ENCODE measurements around the gene PIK3R2.
A peak's percentile ranks its signal among the peaks of the same experiment; 100 is the strongest.

The PIK3R2 gene

DNA sequence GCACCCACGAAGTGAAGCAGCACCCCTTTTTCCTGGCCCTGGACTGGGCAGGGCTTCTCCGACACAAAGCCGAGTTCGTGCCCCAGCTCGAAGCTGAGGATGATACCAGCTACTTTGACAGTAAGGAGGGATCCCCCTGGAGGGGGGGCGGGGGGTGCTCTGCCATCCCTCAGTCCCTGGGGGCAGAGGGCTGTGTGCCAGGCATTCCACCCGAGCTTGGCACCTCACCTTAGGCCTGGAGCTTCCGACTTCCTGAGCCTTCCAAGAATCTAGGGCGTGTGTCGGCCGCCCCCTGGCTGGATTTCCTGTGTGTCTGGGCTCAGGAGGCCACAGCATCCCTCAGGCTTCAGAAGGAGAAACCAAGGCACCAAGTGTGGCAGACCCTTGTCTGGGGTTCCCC is 15.7 kb upstream of the PIK3R2 start:
- no peak overlapping the region for H3K27ac Mint-ChIP-seq

DNA sequence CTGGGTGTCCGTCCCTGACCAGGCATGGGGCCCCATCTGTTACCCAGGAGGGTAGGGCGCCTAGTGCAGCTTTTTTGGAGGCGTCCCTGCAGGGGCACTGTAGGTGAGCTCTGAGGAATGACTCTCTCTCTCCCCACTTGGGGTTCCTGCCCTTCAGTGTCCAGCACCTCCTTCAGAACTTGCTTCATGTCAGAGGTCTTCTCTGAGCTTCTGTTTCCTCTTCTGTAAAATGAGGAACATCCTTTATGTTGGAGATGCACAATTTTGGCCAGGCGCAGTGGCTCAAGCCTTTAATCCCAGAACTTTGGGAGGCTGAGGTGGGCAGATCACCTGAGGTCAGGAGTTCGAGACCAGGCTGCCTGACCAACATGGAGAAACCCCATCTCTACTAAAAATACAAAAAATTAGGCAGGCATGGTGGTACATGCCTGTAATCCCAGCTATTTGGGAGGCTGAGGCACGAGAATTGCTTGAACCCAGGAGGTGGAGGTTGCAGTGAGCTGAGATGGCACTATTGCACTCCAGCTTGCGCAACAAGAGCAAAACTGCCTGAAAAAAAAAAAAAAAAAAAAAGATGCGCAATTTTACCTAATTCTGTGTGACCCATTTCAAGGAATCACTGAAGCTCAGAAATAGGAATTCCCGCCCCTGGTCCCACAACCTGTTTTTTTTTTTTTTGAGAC is 15.2 kb upstream of the PIK3R2 start:
- H3K36me3 Mint-ChIP-seq = peaks cover 3% of the 10 kb centered on the region
- H3K4me3 Mint-ChIP-seq = no peak overlapping the region
- no peak overlapping the region for H3K27ac Mint-ChIP-seq
- H3K27me3 Mint-ChIP-seq = no peaks in the 10 kb centered on the region
- no peaks in the 10 kb centered on the region for H3K9me3 Mint-ChIP-seq (ENCODE audit: low read depth)
- H3K4me1 Mint-ChIP-seq (ENCODE audit: low read depth) = no peaks in the 10 kb centered on the region

More for the DNA sequence above, 15.7 kb upstream of the PIK3R2 start:
- Mint-ChIP-seq H3K4me1 (ENCODE audit: low read depth) (no peaks in the 10 kb centered on the region), H3K36me3 (peaks cover 3% of the 10 kb centered on the region), H3K9me3 (ENCODE audit: low read depth) (no peaks in the 10 kb centered on the region), H3K27me3 (no peaks in the 10 kb centered on the region), H3K4me3 (no peak overlapping the region)

DNA sequence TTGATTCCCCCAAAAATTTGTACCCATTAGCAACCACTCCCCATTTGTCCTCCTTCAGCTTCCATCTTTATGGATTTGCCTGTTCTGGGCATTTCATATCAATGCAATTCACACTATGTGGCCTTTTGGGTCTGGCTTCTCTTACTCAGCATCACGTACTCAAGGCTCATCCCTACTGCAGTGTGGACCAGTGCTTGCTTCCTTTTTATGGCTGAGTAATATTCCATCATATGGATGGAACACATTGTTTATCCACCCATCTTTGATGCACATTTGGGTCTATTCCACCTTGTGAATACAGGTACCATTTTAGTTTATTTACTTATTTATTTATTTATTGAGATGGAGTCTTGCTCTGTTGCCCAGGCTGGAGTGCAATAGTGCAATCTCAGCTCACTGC is 12.5 kb upstream of the PIK3R2 start:
- peaks cover 3% of the 10 kb centered on the region for H3K36me3 Mint-ChIP-seq
- no peak overlapping the region for H3K4me3 Mint-ChIP-seq
- H3K4me1 Mint-ChIP-seq (ENCODE audit: low read depth) = no peaks in the 10 kb centered on the region
- H3K27me3 Mint-ChIP-seq = no peaks in the 10 kb centered on the region
- H3K27ac Mint-ChIP-seq = no peak overlapping the region
- H3K9me3 Mint-ChIP-seq (ENCODE audit: low read depth) = no peaks in the 10 kb centered on the region

DNA sequence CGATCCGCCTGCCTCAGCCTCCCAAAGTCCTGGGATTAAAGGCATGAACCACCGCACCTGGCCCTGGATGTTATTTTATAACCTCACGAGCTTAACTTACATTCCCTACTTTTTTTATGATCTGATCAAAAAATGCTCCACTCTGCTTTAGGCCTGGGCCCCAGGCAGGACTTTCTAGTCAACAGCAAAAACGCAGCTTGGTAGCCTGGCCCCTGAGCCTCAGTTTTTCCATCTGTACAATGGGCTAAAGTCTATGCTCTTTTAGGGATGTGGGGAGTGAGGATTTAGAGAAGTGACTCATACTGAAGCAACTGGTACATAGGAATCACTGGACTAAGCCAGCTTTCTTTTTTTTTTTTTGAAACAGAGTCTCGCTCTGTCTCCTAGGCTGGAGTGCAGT is 11.9 kb upstream of the PIK3R2 start:
- H3K27me3 Mint-ChIP-seq = no peaks in the 10 kb centered on the region
- H3K9me3 Mint-ChIP-seq (ENCODE audit: low read depth) = no peaks in the 10 kb centered on the region
- H3K27ac Mint-ChIP-seq = no peak overlapping the region
- H3K4me1 Mint-ChIP-seq (ENCODE audit: low read depth) = no peaks in the 10 kb centered on the region
- H3K4me3 Mint-ChIP-seq = no peak overlapping the region
- peaks cover 3% of the 10 kb centered on the region for H3K36me3 Mint-ChIP-seq

DNA sequence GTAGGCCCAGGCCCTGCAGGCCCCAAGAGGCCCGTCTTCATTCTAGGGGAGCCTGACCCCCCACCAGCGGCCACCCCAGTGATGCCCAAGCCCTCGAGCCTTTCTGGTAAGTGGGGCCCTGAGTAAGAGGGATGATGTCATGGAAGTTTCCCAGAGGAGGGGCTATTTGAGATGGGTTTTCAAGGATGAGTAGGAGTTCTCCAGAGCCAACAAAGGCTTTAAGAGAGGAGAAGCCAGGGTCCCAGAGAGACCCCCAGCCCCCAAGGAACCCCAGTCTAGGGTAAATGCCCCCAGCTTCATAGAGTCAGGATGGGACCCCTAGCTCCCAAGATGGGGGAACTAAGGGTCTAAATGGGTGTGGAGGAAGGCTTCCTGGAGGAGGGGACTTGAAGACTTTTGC is 9.1 kb upstream of the PIK3R2 start:
- H3K27me3 Mint-ChIP-seq = no peaks in the 10 kb centered on the region
- peaks cover 3% of the 10 kb centered on the region for H3K36me3 Mint-ChIP-seq
- no peaks in the 10 kb centered on the region for H3K4me1 Mint-ChIP-seq (ENCODE audit: low read depth)
- H3K27ac Mint-ChIP-seq = no peak overlapping the region
- H3K9me3 Mint-ChIP-seq (ENCODE audit: low read depth) = no peaks in the 10 kb centered on the region
- H3K4me3 Mint-ChIP-seq = no peak overlapping the region

DNA sequence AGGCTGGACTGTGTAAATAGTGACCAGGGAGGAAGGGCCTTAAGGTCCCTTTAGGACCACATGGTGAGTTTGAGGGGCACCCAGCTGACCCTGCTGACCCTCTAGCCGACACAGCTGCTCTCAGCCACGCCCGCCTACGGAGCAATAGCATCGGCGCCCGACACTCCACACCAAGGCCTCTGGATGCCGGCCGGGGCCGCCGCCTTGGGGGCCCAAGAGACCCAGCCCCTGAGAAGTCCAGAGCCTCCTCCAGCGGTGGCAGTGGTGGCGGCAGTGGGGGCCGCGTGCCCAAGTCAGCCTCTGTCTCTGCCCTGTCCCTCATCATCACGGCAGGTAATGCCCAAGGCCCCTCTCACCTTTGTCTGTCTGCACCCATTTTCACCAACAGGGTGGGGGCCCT is 8.6 kb upstream of the PIK3R2 start:
- H3K27ac Mint-ChIP-seq = no peak overlapping the region
- H3K27me3 Mint-ChIP-seq = no peaks in the 10 kb centered on the region
- H3K36me3 Mint-ChIP-seq = peaks cover 3% of the 10 kb centered on the region
- H3K9me3 Mint-ChIP-seq (ENCODE audit: low read depth) = no peaks in the 10 kb centered on the region
- H3K4me1 Mint-ChIP-seq (ENCODE audit: low read depth) = no peaks in the 10 kb centered on the region
- no peak overlapping the region for H3K4me3 Mint-ChIP-seq

DNA sequence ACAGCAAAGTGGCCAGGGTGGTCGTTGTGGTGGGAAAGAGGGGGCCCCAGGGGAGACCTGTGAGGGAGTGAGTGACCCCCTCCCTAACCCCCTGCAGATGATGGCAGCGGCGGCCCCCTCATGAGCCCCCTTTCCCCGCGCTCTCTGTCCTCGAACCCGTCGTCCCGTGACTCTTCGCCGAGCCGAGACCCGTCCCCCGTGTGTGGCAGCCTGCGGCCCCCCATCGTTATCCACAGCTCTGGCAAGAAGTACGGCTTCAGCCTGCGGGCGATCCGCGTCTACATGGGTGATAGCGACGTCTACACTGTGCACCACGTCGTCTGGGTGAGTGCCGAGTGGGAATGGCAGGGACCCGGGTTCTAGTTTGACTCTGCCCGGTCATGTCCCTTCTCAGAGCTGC is 8.1 kb upstream of the PIK3R2 start:
- Mint-ChIP-seq H3K36me3 (peaks cover 3% of the 10 kb centered on the region), H3K27ac (no peak overlapping the region), H3K4me1 (ENCODE audit: low read depth) (no peaks in the 10 kb centered on the region), H3K9me3 (ENCODE audit: low read depth) (no peaks in the 10 kb centered on the region), H3K27me3 (no peaks in the 10 kb centered on the region), H3K4me3 (no peak overlapping the region)

DNA sequence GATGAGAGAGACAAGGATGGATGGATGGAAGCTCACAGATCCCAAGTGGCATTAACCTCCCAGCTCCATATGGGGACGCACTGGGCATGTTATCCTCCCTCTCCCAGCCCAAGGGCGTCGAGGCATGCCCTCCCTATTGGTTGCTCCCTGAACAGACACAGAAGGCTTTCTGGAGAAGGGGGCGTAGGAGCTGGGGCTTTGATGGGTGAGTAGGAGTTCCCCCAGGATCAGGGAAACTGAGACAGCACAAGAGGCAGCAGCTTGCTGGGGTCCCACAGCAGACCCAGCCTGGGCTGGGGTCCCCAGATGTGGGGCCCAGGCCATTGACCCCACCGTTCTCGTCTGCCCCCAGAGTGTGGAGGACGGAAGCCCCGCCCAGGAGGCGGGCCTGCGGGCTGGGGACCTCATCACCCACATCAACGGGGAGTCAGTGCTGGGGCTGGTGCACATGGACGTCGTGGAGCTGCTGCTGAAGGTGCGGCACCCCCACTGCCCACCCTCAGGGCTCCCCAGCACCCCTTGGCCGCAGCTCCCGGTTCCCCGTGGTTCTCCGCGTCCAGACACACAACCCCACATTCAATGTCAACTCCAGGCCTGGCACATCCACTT is 7.5 kb upstream of the PIK3R2 start:
- Mint-ChIP-seq H3K9me3 (ENCODE audit: low read depth) (no peaks in the 10 kb centered on the region), H3K4me1 (ENCODE audit: low read depth) (no peaks in the 10 kb centered on the region), H3K27ac (no peak overlapping the region), H3K4me3 (no peak overlapping the region), H3K36me3 (peaks cover under 1% of the 10 kb centered on the region), H3K27me3 (no peaks in the 10 kb centered on the region)

DNA sequence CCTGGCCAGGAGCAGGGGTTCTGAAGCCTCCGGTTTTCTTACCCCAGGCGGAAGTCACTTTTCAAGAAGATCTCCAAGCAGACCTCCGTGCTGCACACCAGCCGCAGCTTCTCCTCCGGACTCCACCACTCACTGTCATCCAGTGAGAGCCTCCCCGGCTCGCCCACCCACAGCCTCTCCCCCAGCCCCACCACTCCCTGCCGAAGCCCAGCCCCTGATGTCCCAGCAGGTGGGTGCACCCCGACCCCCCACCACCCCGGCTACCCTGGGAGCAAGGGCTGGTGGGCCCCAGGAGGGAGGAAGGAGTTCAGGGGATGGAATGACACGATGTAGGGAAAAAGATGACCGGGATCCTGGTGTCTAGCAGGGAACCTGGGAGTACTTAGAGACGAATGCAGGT is 5.6 kb upstream of the PIK3R2 start:
- no peaks in the 10 kb centered on the region for H3K36me3 Mint-ChIP-seq
- H3K9me3 Mint-ChIP-seq (ENCODE audit: low read depth) = no peaks in the 10 kb centered on the region
- H3K4me1 Mint-ChIP-seq (ENCODE audit: low read depth) = peaks cover 4% of the 10 kb centered on the region
- no peak overlapping the region for H3K4me3 Mint-ChIP-seq
- no peaks in the 10 kb centered on the region for H3K27me3 Mint-ChIP-seq
- no peak overlapping the region for H3K27ac Mint-ChIP-seq

DNA sequence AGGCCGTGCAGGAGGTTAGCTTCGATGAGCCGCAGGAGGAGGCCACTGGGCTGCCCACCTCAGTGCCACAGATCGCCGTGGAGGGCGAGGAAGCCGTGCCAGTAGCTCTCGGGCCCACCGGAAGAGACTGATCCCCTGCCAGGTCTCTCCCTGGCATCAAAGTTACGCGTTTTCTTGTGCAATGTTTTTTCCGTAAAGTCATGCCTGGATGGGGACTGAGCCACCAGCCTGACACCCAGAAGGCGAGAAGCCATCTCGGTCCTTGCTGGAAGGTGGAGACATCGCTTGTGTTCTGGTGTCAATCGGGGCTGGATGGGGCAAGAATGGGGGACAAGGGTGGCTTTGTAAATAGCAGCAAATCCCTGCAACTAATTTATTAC is 3.4 kb upstream of the PIK3R2 start:
- Mint-ChIP-seq H3K4me1 (ENCODE audit: low read depth) (peaks cover 12% of the 10 kb centered on the region), H3K27me3 (no peaks in the 10 kb centered on the region), H3K36me3 (no peaks in the 10 kb centered on the region), H3K27ac (no peak overlapping the region), H3K9me3 (ENCODE audit: low read depth) (no peaks in the 10 kb centered on the region), H3K4me3 (no peak overlapping the region)

DNA sequence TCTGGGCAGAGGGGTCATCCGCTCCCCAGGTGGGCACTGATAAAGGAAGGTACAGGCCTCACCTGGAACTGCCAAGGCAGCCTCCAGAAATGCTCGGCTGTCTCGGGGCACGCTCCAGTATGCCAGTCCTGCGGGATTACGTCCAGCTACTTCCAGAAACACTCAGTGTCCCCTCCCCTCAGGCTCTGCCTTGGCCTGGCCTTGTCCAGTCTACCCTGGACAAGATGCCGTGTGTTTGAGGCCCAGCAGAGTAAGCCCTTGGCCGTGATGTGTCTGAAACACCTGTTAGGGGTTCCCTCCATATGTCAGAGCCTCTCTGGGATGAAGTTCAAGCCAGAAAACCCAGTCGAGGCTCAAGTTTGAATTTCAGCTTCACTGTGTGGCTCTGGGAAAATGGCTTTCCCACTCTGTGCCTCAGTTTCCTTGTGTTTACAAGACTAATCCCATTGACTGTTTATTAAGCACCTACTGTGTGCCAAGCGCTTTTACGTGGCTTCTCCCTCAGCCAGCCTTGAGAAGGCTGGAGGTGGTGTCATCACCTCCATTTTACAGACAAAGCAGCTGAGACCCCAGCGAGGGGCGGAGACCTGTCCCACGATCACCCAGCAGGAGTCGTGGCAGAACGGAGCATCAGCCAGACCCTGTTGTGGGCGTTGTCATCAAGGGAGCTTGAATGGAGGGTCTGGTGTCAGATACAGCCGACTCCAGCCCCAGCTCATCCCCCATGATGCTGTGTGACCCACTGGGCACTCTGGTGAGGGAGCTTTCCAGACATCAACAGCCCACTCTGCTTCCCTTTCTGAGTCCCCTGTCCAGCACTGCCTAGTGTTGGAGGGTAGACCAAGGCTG is 2.0 kb upstream of the PIK3R2 start:
- H3K9me3 Mint-ChIP-seq (ENCODE audit: low read depth) = no peaks in the 10 kb centered on the region
- H3K4me1 Mint-ChIP-seq (ENCODE audit: low read depth) = peaks cover 13% of the 10 kb centered on the region
- H3K4me3 Mint-ChIP-seq = peak overlapping the region; percentile 93
- no peaks in the 10 kb centered on the region for H3K27me3 Mint-ChIP-seq
- H3K27ac Mint-ChIP-seq = peak overlapping the region; percentile 98
- no peaks in the 10 kb centered on the region for H3K36me3 Mint-ChIP-seq

DNA sequence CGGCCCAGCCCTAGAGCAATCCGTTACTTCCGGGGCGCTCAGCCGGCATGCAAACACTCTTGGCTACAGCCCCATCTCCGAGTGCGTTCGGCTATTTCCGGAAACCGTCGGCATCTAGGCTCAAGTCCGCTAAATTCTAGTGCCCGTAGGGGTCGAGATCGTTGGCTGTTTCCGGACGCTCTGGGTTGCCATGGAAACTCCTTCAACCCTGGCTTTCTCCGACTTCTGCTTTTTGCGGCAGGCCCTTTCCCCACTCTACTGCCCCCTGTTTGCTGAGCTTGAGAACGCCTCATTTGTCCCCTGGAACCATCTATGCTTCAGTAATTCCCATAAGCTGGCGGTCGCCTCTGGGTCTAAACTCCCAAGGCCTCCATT is 534 bp upstream of the PIK3R2 start:
- Mint-ChIP-seq H3K9me3 (ENCODE audit: low read depth) (no peaks in the 10 kb centered on the region), H3K27ac (peak overlapping the region; percentile 98), H3K36me3 (no peaks in the 10 kb centered on the region), H3K4me3 (peak overlapping the region; percentile 93), H3K4me1 (ENCODE audit: low read depth) (peaks cover 16% of the 10 kb centered on the region), H3K27me3 (no peaks in the 10 kb centered on the region)

DNA sequence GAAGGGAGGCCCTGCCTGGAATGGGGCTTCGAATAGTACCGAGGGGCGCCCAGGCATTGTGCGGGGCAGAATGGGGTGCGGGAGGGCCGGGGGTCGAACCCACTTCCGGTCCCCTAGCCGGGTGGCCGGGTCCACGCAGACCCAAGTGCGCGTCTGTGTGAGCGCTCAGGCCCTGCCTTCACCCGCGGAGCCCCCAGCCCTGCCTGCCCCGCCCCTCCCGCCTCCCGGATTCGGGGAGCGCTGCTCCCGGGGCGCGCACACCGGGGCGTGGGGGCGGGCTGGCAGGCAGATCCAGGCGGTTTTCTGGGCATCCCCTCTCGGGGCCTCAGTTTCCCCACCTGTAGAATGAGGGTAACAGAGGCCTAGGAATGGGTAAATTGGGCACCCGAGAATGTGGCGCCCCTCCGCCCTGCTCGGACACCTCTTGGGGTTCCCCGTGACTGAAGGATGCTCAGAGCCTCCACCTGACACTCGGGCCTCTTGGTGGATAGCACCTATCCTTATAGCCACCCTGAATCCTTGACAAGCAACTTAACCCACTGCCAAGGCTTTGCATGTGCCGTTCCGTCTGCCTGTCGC is 682 bp downstream of the PIK3R2 start:
- no peaks in the 10 kb centered on the region for H3K36me3 Mint-ChIP-seq
- H3K27me3 Mint-ChIP-seq = no peaks in the 10 kb centered on the region
- H3K9me3 Mint-ChIP-seq (ENCODE audit: low read depth) = no peaks in the 10 kb centered on the region
- peak overlapping the region; percentile 93 for H3K4me3 Mint-ChIP-seq
- peak overlapping the region; percentile 89 for H3K27ac Mint-ChIP-seq
- peaks cover 16% of the 10 kb centered on the region for H3K4me1 Mint-ChIP-seq (ENCODE audit: low read depth)

DNA sequence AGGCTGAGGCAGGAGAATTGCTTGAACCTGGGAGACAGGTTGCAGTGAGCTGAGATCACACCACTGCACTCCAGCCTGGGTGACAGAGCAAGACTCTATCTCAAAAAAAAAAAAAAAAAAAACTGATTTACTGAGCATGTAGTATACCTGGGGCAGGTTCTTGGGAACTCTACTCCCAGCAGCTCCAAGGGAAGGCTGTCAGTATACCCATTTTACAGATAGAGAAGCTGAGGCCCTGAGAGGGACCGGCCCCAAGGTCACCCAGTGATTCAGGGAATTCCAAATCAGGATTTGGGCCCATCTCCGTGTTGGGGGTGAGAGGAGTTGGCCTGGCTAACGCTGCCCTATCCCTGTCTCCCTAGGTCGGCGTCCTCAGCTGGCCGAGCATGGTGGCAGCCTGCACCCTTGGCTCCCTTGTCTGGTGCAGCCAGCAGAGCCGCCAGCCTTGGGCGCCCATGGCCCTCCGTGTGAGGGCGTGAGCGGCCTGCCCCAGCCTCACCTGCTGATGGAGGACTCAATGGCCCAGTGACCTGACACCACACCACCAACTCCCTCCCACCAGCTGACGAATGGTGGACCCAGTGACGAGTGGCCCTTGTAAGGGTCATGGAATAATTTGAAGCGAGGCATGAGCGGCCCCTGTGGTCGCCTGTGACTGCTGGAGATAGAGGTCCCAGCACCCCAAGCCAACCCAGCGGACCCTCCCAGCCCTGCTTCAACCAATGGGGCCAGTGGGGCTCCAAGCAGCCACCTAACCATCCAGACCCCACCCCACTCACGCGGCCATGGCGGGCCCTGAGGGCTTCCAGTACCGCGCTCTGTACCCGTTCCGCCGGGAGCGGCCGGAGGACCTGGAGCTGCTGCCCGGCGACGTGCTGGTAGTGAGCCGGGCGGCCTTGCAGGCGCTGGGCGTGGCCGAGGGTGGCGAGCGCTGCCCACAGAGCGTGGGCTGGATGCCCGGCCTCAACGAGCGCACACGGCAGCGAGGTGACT is 2.4 kb downstream of the PIK3R2 start:
- Mint-ChIP-seq H3K36me3 (peaks cover under 1% of the 10 kb centered on the region), H3K4me3 (peak overlapping the region; percentile 90), H3K27ac (no peak overlapping the region), H3K9me3 (ENCODE audit: low read depth) (no peaks in the 10 kb centered on the region), H3K4me1 (ENCODE audit: low read depth) (peaks cover 19% of the 10 kb centered on the region), H3K27me3 (no peaks in the 10 kb centered on the region)
